Activated CD4-positive, alpha-beta memory T cell treated with anti-CD3 and anti-CD28 coated beads, Interleukin-2, amount 10 ng/mL, durations not matched to agents 7 days and 5 days (primary cell): ENCODE measurements around the gene FOSL1. TPM values are rescaled to one million over a fixed set of nuclear protein-coding genes. Genes with fewer than 3 reads are reported as not detected.

Source experiments
- CTCF ChIA-PET: fragments of 350-600 bp; sonication (Branson Sonifier 250); formaldehyde crosslinking; loops from one replicate; lab custom pipeline; 2021; ENCODE audit warnings: antibody characterized with exemption, inconsistent platforms; lab: Charles Lee
- POLR2A ChIA-PET: fragments of 350-600 bp; sonication (Branson Sonifier 250); formaldehyde crosslinking; loops from one replicate; lab custom pipeline; 2021; ENCODE audit warnings: antibody characterized with exemption; lab: Charles Lee
- DNase-seq: peaks from one replicate; pipeline ENCODE4 v3.0.0-alpha.2; 2020
- H3K27ac Mint-ChIP-seq: one replicate; pipeline ENCODE4 v1.8.0; 2021; ENCODE audit warnings: mild to moderate bottlenecking, mixed read lengths
- H3K27me3 Mint-ChIP-seq: one replicate; pipeline ENCODE4 v1.8.0; 2021; ENCODE audit warnings: mixed read lengths
- H3K36me3 Mint-ChIP-seq: one replicate; pipeline ENCODE4 v1.8.0; 2021; ENCODE audit warnings: low read depth, mixed read lengths
- H3K4me1 Mint-ChIP-seq: one replicate; pipeline ENCODE4 v1.8.0; 2021; ENCODE audit warnings: mixed read lengths
- H3K4me3 Mint-ChIP-seq: one replicate; pipeline ENCODE4 v1.8.0; 2021; ENCODE audit warnings: mild to moderate bottlenecking, mixed read lengths
- H3K9me3 Mint-ChIP-seq: one replicate; pipeline ENCODE4 v1.8.0; 2021; ENCODE audit warnings: mixed read lengths
- total RNA-seq, 2 experiments: library from RNA; stranded (reverse); gene quantifications; one replicate each; pipeline ENCODE4 v1.2.3, GENCODE V29; 2021

Gene FOSL1
- total RNA-seq: 1 to 10 TPM; 4.5 to 5.0 TPM

DNA sequence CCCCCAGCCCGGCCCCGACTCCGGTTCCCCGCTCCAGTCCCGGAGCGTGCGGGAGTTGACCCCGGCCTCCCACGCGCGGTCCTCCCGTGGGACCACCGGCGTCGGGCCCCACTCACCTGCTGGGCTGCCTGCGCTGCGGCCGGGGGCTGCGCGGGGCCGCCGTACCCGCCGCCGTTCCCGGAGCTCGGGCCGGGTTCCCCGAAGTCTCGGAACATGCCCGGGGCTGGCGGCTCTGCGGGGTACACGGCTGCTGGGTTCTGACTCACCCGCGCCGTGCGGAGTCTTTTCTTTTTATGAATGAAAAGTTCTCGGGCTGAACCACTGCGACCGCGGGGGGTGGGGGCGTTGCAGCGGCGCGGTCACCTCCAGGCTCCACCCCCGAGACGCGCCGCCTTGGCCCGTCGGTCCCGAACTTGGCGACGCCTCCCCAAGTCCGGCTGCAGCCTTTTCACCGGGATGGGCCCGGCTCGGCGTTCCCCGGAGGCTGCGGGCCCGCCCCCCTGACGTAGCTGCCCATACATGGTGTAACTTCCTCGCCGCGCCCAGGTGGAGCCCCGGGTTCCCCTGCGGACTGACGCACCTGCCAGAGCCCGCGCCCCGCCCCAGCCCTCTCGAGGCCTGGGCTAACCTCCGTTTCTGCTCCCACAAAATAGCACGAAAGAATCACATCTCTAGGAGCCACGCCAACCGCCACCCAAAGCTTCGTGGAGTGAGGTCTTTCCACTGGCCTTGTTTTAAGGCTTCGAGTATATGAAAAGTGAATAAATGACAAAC is at the start of gene FOSL1:
Gene FOSL1, minus strand, starts transcription at position 264 of the 774 bp plus-strand sequence. Its CDS starts 49 bp downstream, at position 215.
- H3K27ac Mint-ChIP-seq: peak within 1 kb of the TSS; percentile 73
- peaks cover 55% of the 10 kb centered on the region for H3K4me1 Mint-ChIP-seq
- H3K36me3 Mint-ChIP-seq: peaks cover 11% of the 10 kb centered on the region
- peak within 1 kb of the TSS; percentile 69 for H3K4me3 Mint-ChIP-seq
- H3K27me3 Mint-ChIP-seq: peaks cover 4% of the 10 kb centered on the region
- H3K9me3 Mint-ChIP-seq: no peaks in the 10 kb centered on the region
- ChIA-PET POLR2A (interaction anchor here (0.8 to 8.8 kb wide), 15 partner anchors 9 to 111 kb away, joined by 3 to 185 read pairs (median 4); partner anchors contain the start of genes BANF1, C11orf68, CCDC85B and CFL1), CTCF (interaction anchor here (0.6 to 4.0 kb wide), 6 partner anchors 8 to 189 kb away, joined by 3 to 56 read pairs (median 8); partner anchors contain the start of genes CCDC85B, FIBP and MUS81)
- peak; percentile 93 for DNase-seq

- peaks cover 7% of the 10 kb centered on the region for H3K27me3 Mint-ChIP-seq
- CTCF ChIA-PET: no interaction called here
- H3K36me3 Mint-ChIP-seq: no peaks in the 10 kb centered on the region
- H3K27ac Mint-ChIP-seq: no peak overlapping the region
- no peaks in the 10 kb centered on the region for H3K9me3 Mint-ChIP-seq
- POLR2A ChIA-PET: interaction anchor here (0.6 to 0.8 kb wide), 2 partner anchors 9 to 15 kb away, joined by 3 read pairs; no protein-coding TSS in a partner anchor
- H3K4me3 Mint-ChIP-seq: no peak overlapping the region
- no peaks in the 10 kb centered on the region for H3K4me1 Mint-ChIP-seq
- DNase-seq: no peak
Measured at GRCh38 chr11:65947603-65948125, 47.5 kb upstream of the FOSL1 start.

- no peaks in the 10 kb centered on the region for H3K36me3 Mint-ChIP-seq
- peaks cover 6% of the 10 kb centered on the region for H3K27me3 Mint-ChIP-seq
- no peak overlapping the region for H3K27ac Mint-ChIP-seq
- POLR2A ChIA-PET: interaction anchor here (0.6 to 0.8 kb wide), 2 partner anchors 9 to 15 kb away, joined by 3 read pairs; no protein-coding TSS in a partner anchor
- no peaks in the 10 kb centered on the region for H3K4me1 Mint-ChIP-seq
- H3K4me3 Mint-ChIP-seq: no peak overlapping the region
- H3K9me3 Mint-ChIP-seq: no peaks in the 10 kb centered on the region
- DNase-seq: no peak
- CTCF ChIA-PET: no interaction called here
Measured at GRCh38 chr11:65947133-65947532, 46.9 kb upstream of the FOSL1 start.

- Mint-ChIP-seq H3K36me3 (no peaks in the 10 kb centered on the region), H3K9me3 (no peaks in the 10 kb centered on the region), H3K27me3 (peaks cover 4% of the 10 kb centered on the region), H3K4me1 (peaks cover under 1% of the 10 kb centered on the region), H3K27ac (no peak overlapping the region), H3K4me3 (no peak overlapping the region)
- DNase-seq: no peak
- POLR2A ChIA-PET: interaction anchor here (1.2 kb wide), 1 partner anchor 16 kb away, joined by 3 read pairs; no protein-coding TSS in a partner anchor
- CTCF ChIA-PET: no interaction called here
Measured at GRCh38 chr11:65946655-65947054, 46.5 kb upstream of the FOSL1 start.

DNA sequence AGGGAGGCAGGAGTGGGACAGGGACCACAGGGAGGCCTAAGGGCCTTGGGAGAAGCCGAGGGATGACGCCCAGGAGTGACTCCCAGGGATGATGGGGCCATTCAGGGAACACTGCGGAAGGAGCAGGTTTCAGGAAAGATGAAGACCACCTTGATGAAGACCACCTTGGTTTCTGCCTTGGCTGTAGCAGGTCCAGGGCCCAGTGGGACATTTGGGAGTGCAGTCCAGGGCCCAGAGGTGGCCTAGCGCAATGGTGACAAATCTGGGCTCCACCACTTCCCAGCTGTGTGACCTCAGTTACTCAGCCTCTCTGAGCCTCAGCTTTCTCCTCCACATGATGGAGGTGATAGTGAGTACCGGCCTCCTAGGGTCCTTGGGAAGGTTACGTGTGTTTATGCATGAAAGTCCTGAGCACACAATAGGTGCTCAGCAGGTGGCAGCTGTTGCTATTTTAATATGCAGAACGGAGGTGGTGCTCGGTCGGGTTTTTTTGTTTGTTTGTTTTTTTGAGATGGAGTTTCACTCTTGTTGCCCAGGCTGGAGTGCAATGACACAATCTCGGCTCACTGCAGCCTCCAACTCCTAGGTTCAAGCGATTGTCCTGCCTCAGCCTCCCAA is 45.9 kb upstream of the FOSL1 start:
- Mint-ChIP-seq H3K4me3 (no peak overlapping the region), H3K9me3 (no peaks in the 10 kb centered on the region), H3K27ac (no peak overlapping the region), H3K27me3 (peaks cover 4% of the 10 kb centered on the region), H3K36me3 (no peaks in the 10 kb centered on the region), H3K4me1 (peaks cover 7% of the 10 kb centered on the region)
- no peak for DNase-seq
- ChIA-PET POLR2A (interaction anchor here (1.2 kb wide), 1 partner anchor 16 kb away, joined by 3 read pairs; no protein-coding TSS in a partner anchor), CTCF (no interaction called here)

DNA sequence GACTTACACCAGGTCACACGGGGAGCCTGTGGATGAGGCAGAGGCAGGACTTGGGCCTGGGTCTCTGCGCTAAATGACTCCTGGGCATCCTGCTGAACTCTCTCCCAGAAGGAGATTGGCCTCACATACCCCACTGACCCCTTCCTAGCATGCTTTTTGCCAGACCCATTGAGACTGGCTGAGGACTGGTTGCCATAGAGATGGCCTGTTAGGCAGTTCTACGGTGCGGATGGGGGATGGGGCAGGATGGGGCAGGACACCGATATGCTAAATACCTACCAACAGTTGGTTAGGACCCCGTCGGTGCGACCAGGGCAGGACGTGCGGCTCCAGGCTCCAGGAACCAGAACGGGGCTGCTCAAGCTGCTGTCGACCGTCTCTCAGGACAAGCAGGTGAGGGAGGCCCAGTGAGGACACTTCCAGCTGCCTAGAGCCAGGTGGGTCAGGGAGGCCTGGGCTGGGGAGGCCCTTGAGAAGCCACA is 45.3 kb upstream of the FOSL1 start, which contains the start of gene TSGA10IP:
Gene TSGA10IP, plus strand, starts transcription at position 51 of the 482 bp plus-strand sequence. Its CDS starts 196 bp downstream, at position 247.
- ChIA-PET CTCF (no interaction called here), POLR2A (interaction anchor here (1.2 kb wide), 1 partner anchor 15 kb away, joined by 3 read pairs; no protein-coding TSS in a partner anchor)
- no peak for DNase-seq
- no peak within 1 kb of the TSS for H3K27ac Mint-ChIP-seq
- H3K4me1 Mint-ChIP-seq: peaks cover 8% of the 10 kb centered on the region
- H3K36me3 Mint-ChIP-seq: no peaks in the 10 kb centered on the region
- no peak within 1 kb of the TSS for H3K4me3 Mint-ChIP-seq
- peaks cover 4% of the 10 kb centered on the region for H3K27me3 Mint-ChIP-seq
- H3K9me3 Mint-ChIP-seq: no peaks in the 10 kb centered on the region

- ChIA-PET CTCF (no interaction called here), POLR2A (no interaction called here)
- Mint-ChIP-seq H3K27ac (no peak overlapping the region), H3K4me1 (peaks cover 8% of the 10 kb centered on the region), H3K4me3 (no peak overlapping the region), H3K9me3 (no peaks in the 10 kb centered on the region), H3K27me3 (peaks cover 6% of the 10 kb centered on the region), H3K36me3 (no peaks in the 10 kb centered on the region)
- DNase-seq: no peak
Measured at GRCh38 chr11:65944767-65945166, 44.6 kb upstream of the FOSL1 start.

GRCh38 chr11:65944191-65944590 is 44.0 kb upstream of the FOSL1 start:
- POLR2A ChIA-PET: no interaction called here
- no peaks in the 10 kb centered on the region for H3K36me3 Mint-ChIP-seq
- peaks cover 8% of the 10 kb centered on the region for H3K4me1 Mint-ChIP-seq
- DNase-seq: no peak
- no peak overlapping the region for H3K27ac Mint-ChIP-seq
- no peak overlapping the region for H3K4me3 Mint-ChIP-seq
- CTCF ChIA-PET: no interaction called here
- H3K9me3 Mint-ChIP-seq: no peaks in the 10 kb centered on the region
- H3K27me3 Mint-ChIP-seq: peaks cover 6% of the 10 kb centered on the region

DNA sequence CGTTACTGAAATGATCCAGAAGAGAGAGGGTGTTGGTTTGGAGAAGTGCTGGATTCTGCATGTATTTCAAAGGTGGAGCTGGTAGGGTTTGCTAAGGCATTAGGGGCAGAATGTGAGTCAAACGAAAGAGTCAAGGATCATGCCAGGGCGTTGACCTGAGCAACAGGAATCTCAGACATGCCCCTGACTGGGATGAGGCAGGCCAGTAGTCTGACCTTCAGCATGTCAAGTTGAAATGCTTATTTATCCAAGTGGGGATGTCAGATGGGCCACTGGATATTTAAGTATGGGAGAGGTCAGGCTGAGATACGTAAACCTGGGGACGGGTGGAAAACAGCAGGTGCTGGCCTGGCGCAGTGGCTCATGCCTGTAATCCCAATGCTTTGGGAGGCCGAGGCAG is 42.3 kb upstream of the FOSL1 start:
- no peak for DNase-seq
- Mint-ChIP-seq H3K27ac (no peak overlapping the region), H3K36me3 (no peaks in the 10 kb centered on the region), H3K4me1 (peaks cover 8% of the 10 kb centered on the region), H3K27me3 (peaks cover 4% of the 10 kb centered on the region), H3K4me3 (no peak overlapping the region), H3K9me3 (no peaks in the 10 kb centered on the region)
- ChIA-PET CTCF (interaction anchor here (1.2 kb wide), 1 partner anchor 15 kb away, joined by 3 read pairs; no protein-coding TSS in a partner anchor), POLR2A (no interaction called here)

GRCh38 chr11:65941720-65942310 is 41.6 kb upstream of the FOSL1 start:
- CTCF ChIA-PET: no interaction called here
- Mint-ChIP-seq H3K4me1 (peaks cover 8% of the 10 kb centered on the region), H3K36me3 (no peaks in the 10 kb centered on the region), H3K9me3 (no peaks in the 10 kb centered on the region), H3K4me3 (no peak overlapping the region), H3K27ac (no peak overlapping the region), H3K27me3 (peaks cover 8% of the 10 kb centered on the region)
- POLR2A ChIA-PET: no interaction called here
- DNase-seq: no peak

GRCh38 chr11:65937766-65938165 is 37.6 kb upstream of the FOSL1 start:
- ChIA-PET POLR2A (interaction anchor here (0.9 to 1.9 kb wide), 4 partner anchors 9 to 47 kb away, joined by 4 to 6 read pairs (median 4); no protein-coding TSS in a partner anchor), CTCF (interaction anchor here (0.9 to 1.9 kb wide), 2 partner anchors 15 to 53 kb away, joined by 3 to 7 read pairs; no protein-coding TSS in a partner anchor)
- no peak for DNase-seq
- Mint-ChIP-seq H3K27me3 (peaks cover 11% of the 10 kb centered on the region), H3K36me3 (no peaks in the 10 kb centered on the region), H3K9me3 (no peaks in the 10 kb centered on the region), H3K4me3 (no peak overlapping the region), H3K27ac (no peak overlapping the region), H3K4me1 (peaks cover 8% of the 10 kb centered on the region)

DNA sequence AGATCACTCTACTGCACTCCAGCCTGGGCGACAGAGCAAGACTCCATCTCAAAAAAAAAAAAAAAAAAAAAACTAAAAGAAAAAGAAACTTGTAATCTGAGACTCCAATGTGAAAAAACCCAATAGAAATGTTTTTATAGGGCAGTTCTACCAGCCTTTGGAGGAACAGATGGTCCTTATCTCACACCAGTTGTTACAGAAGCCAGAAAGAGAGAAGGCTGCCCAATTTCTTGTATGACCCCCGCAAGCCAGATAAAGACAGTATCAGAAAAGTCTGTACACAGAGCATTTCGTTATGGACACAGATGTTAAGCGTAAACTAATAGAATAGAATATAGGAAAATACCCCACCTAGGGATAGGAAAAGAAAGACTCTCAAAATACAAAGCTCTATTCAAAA is 33.8 kb upstream of the FOSL1 start:
- H3K4me3 Mint-ChIP-seq: no peak overlapping the region
- H3K27ac Mint-ChIP-seq: no peak overlapping the region
- no peaks in the 10 kb centered on the region for H3K36me3 Mint-ChIP-seq
- DNase-seq: no peak
- H3K4me1 Mint-ChIP-seq: peaks cover 25% of the 10 kb centered on the region
- H3K27me3 Mint-ChIP-seq: peaks cover 9% of the 10 kb centered on the region
- no peaks in the 10 kb centered on the region for H3K9me3 Mint-ChIP-seq
- CTCF ChIA-PET: interaction anchor here (3.0 kb wide), 1 partner anchor 45 kb away, joined by 14 read pairs; the partner anchor contains the start of genes CCDC85B and FIBP
- POLR2A ChIA-PET: no interaction called here
